Activated T-helper 2 cell treated with anti-CD3 and anti-CD28 coated beads, Interferon-gamma antibody, Interleukin-2, Interleukin-4, amounts not matched to agents 10 μg/mL and 5 μg/mL and 100 μg/mL, durations not matched to agents 14 hours and 24 hours and 36 hours (primary cell): ENCODE data around the gene RNF187. TPM values are rescaled to one million over a fixed set of nuclear protein-coding genes. Genes with fewer than 3 reads are reported as not detected.

Experiments
- DNase-seq: peaks from one replicate; pipeline ENCODE4 v3.0.0; 2021; ENCODE audit warnings: low spot score
- H3K27ac Mint-ChIP-seq: one replicate; pipeline ENCODE4 v1.8.0; 2021; ENCODE audit warnings: mixed read lengths
- H3K27me3 Mint-ChIP-seq: one replicate; pipeline ENCODE4 v1.8.0; 2021; ENCODE audit warnings: low read depth, mixed read lengths
- H3K36me3 Mint-ChIP-seq: one replicate; pipeline ENCODE4 v1.8.0; 2021; ENCODE audit warnings: low read depth, mixed read lengths
- H3K4me1 Mint-ChIP-seq: one replicate; pipeline ENCODE4 v1.8.0; 2021; ENCODE audit warnings: low read depth, mixed read lengths
- H3K4me3 Mint-ChIP-seq: one replicate; pipeline ENCODE4 v1.8.0; 2021; ENCODE audit warnings: low read depth, mild to moderate bottlenecking, moderate library complexity, mixed read lengths
- H3K9me3 Mint-ChIP-seq: one replicate; pipeline ENCODE4 v1.8.0; 2021; ENCODE audit warnings: mixed read lengths
- intact Hi-C: fragments of 100-400 bp; cut with micrococcal nuclease; formaldehyde crosslinking; loops from one replicate; pipeline ENCODE4 v1.15.1; 2023
- total RNA-seq: library from RNA; stranded (reverse); gene quantifications from 2 replicates; pipeline ENCODE4 v1.2.3, GENCODE V29; 2022

Gene RNF187
- total RNA-seq, 1 donor from 2014 or later: 146 TPM

DNA sequence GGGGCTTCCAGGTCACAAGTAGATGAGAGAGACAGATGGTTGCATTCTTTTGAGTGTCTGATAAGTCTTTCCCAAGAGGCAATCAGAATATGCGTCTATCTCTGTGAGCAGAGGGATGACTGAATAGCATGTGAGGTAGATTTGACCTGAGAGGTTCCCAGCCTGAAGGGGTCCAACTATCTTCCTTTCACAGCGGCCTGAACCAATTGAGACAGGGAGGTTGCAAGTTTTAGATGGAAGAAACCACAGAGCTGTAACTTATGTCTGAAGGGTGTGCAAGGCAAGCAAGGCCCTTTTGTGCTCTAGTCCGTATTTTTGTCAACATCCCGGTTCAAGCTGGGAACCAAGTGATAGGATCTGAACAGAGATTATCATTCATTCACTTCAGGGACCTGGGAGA is 9.9 kb upstream of the RNF187 start:
- H3K9me3 Mint-ChIP-seq: no peaks in the 10 kb centered on the region
- no peak overlapping the region for H3K4me3 Mint-ChIP-seq

DNA sequence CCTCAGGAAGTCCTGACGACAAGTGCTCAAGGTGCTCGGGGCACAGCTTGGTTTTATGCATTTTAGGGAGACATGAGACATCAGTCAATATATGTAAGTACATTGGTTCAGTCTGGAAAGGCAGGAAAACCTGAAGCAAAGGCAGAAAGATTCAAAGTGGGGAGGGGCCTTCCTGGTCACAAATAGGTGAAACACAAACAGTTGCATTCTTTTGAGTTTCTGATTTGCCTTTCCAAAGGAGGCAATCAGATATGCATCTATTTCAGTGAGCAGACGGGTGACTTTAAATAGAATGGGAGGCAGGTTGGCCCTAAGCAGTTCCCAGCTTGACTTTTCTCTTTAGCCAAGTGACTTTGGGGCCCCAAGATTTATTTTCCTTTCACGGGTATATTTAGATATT is 8.9 kb upstream of the RNF187 start:
- intact Hi-C loops: no loop called here
- H3K4me1 Mint-ChIP-seq: peaks cover 53% of the 10 kb centered on the region
- H3K27me3 Mint-ChIP-seq: no peaks in the 10 kb centered on the region
- H3K27ac Mint-ChIP-seq: peak overlapping the region; percentile 43
- H3K36me3 Mint-ChIP-seq: peaks cover 3% of the 10 kb centered on the region
- no peaks in the 10 kb centered on the region for H3K9me3 Mint-ChIP-seq
- H3K4me3 Mint-ChIP-seq: no peak overlapping the region
- DNase-seq: no peak

More for the DNA sequence above, 9.9 kb upstream of the RNF187 start:
- no peak overlapping the region for H3K27ac Mint-ChIP-seq
- no peak for DNase-seq
- H3K36me3 Mint-ChIP-seq: peaks cover 3% of the 10 kb centered on the region
- no peaks in the 10 kb centered on the region for H3K27me3 Mint-ChIP-seq
- intact Hi-C loops: no loop called here
- peaks cover 57% of the 10 kb centered on the region for H3K4me1 Mint-ChIP-seq

DNA sequence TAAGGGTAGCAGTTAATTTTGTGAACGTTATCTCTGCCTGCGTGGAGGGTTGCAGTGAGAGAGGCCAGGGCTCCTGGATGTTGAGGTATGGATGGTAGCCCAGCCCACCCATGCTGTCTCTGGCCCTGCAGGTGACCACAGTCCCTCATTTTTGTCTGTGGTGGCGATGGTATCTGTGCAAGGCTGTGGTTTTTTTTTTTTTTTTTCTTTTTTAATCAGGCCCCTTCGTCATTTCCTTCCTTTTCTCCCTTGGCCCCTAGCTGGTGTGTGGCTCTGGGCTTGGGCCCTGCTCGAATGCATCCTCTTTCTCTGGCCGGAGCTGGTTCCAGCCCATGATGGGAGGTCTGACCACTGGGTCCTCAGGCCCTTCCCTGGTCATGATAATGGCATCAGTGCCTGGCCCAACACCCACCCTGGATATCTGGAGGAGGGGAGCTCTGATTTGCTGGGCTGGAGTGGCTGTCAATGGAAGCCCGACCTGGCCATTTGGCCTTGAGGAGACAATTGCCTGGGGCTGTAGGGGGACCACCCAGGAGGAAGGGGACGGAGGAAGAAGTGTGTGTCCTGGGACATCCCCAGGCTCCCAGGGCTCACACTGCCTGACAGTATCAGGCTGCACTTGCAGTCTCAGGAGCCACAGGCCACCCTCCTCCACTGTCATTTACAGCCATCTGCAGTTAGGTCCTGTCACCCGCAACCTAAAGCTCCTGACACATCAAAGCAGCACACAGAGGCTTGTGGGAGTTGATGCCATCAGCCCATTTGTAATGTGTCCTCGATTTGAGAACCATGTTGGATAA is 8.1 kb upstream of the RNF187 start:
- Mint-ChIP-seq H3K27me3 (no peaks in the 10 kb centered on the region), H3K4me3 (peak overlapping the region; percentile 59), H3K27ac (peak overlapping the region; percentile 82), H3K9me3 (no peaks in the 10 kb centered on the region), H3K4me1 (peaks cover 47% of the 10 kb centered on the region), H3K36me3 (no peaks in the 10 kb centered on the region)
- DNase-seq: no peak
- intact Hi-C loops: no loop called here

DNA sequence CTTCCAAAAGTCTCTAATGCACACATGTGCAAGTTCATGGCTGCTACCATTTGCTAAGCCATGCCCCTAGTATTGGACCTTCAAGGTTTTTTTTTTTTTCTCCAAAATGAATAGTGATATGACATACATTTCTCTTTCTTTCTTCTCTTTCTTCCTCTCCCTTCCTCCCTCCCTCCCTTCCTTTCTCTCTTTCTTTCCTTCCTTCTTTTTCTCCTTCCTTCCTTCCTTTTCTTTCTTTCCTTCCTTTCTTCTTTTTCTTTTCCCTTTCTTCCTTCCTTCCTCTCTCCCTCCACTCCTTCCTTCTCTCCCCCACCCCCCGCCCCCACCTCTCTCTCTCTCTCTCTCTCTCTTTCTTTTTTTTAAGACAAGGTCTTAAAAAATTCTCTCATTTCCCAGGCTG is 3.4 kb upstream of the RNF187 start:
- no peaks in the 10 kb centered on the region for H3K9me3 Mint-ChIP-seq
- H3K36me3 Mint-ChIP-seq: peaks cover 2% of the 10 kb centered on the region
- H3K4me3 Mint-ChIP-seq: no peak overlapping the region
- no peak overlapping the region for H3K27ac Mint-ChIP-seq
- peaks cover 39% of the 10 kb centered on the region for H3K4me1 Mint-ChIP-seq
- DNase-seq: no peak
- intact Hi-C loops: no loop called here
- no peaks in the 10 kb centered on the region for H3K27me3 Mint-ChIP-seq

DNA sequence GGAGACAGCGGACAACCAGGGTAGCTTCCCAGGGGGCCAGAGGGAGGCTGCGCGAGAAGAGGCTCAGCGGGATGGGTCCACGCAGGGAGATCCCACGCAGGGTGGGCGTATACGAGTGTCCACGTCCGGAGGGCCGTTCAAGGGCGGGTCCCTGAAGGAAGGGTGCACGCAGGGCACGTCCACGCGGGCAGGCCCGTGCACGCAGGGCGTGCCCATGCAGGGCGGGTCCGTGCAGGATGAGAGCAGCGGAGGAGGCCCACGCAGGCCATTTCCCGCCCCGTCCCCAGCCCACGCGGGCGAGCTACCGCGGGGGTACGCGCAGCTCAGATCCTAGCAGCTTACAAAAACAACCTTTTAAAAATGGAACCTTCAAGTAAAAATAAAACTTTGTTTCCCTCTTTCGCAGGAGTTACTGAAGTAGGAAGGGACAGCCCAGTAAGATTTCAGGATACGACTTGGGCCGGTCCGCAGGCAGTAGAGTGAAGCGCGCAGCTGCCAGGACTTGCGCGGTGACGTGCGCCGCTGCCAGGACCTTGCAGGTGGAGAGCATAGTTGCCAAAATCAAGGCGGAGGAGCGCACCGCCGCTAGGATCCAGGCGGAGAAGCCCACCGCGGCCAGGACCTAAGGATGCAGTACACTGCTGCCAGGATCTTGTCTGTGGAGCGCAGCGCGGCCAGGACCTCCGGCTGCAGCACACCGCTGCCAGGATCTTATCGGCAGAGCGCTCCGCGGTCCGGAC is 416 bp upstream of the RNF187 start:
- Mint-ChIP-seq H3K36me3 (peaks cover 31% of the 10 kb centered on the region), H3K4me3 (peak overlapping the region; percentile 97), H3K4me1 (peaks cover 35% of the 10 kb centered on the region), H3K27me3 (no peaks in the 10 kb centered on the region), H3K9me3 (no peaks in the 10 kb centered on the region), H3K27ac (peak overlapping the region; percentile 100)
- intact Hi-C loops: loop anchor here (1.0 to 2.0 kb wide), 2 partner anchors 22 to 70 kb away; partner anchors contain the start of gene TRIM17
- DNase-seq: peak; percentile 83

DNA sequence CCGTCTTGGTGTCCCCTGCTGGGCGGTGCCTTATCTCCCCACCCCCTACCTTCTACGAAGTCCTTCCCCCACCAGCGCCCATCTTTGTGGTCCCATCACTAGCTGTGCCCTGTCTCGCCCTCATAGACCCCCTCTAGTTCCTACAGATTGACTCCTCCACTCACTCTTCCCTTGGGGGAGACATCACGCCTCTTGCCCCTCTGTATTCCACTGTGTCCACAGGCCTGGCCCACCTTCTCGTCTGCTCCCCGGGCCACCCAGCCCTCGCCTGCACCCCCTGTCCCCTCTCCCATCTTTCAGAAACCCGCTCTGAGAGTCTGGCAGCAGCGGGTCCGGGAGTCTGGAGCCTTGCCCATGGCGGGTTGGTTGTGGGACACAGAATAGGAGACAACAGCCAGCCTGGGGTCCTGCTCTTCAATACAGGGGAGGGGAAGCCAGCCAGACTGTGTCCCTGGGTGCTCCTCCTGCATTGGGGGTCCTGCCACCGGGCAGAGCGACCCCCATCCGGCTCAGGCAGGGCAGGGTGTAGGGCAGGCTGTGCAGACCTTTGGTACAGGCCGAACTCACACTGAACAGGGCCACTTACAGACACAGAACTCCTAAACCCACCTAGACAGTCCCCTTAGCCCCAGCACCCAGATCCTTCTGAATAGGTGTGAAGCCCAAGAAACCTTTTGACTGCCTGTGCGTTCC is 1.1 kb downstream of the RNF187 start:
- H3K9me3 Mint-ChIP-seq: no peaks in the 10 kb centered on the region
- H3K4me1 Mint-ChIP-seq: peaks cover 25% of the 10 kb centered on the region
- H3K4me3 Mint-ChIP-seq: peak overlapping the region; percentile 92
- H3K27ac Mint-ChIP-seq: peak overlapping the region; percentile 93
- peaks cover 41% of the 10 kb centered on the region for H3K36me3 Mint-ChIP-seq
- no peaks in the 10 kb centered on the region for H3K27me3 Mint-ChIP-seq
- intact Hi-C loops: loop anchor here (1.0 kb wide), 1 partner anchor 13 kb away; no protein-coding TSS in a partner anchor
- DNase-seq: no peak

DNA sequence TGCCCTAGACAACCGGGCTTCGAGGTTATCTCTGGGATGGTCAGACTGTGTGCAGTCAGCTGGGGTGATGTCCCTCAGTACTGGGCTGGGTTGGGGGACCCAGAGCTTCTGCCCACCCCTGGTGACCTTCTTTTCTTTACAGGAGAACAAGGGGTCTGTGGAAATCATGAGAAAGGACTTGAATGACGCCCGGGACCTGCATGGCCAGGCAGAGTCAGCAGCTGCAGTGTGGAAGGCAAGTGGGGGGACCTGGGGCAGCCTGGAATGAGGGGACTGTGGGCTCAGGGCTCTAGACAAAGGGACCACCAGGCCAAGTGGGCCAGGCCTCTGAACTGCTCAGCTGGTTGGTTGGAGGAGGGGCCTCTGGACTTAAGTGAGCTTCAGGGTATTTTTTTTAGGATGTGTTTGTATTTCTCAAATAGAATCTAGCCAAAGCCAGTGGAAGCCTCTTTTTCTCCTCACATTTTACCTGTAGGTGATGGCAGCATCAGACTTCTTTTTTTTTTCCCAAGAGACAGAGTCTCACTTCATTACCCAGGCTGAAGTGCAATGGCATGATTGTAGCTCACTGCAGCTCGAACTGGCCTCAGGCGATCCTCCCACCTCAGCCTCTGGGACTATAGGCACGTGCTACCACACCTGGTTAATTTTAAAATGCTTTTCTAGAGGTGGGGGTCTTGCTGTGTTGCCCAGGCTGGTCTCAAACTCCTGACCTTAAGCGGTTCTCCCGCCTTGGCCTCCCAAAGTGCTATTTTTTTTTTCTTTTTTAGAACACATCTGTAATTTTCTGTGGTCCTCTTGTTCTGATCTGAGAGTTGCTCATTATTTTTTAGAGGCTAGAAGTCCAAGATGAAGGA is 1.9 kb downstream of the RNF187 start:
- Mint-ChIP-seq H3K27ac (peak overlapping the region; percentile 93), H3K4me3 (peak overlapping the region; percentile 92), H3K9me3 (no peaks in the 10 kb centered on the region), H3K4me1 (peaks cover 27% of the 10 kb centered on the region), H3K27me3 (no peaks in the 10 kb centered on the region), H3K36me3 (peaks cover 46% of the 10 kb centered on the region)
- DNase-seq: no peak
- intact Hi-C loops: loop anchor here (1.0 kb wide), 1 partner anchor 12 kb away; no protein-coding TSS in a partner anchor

DNA sequence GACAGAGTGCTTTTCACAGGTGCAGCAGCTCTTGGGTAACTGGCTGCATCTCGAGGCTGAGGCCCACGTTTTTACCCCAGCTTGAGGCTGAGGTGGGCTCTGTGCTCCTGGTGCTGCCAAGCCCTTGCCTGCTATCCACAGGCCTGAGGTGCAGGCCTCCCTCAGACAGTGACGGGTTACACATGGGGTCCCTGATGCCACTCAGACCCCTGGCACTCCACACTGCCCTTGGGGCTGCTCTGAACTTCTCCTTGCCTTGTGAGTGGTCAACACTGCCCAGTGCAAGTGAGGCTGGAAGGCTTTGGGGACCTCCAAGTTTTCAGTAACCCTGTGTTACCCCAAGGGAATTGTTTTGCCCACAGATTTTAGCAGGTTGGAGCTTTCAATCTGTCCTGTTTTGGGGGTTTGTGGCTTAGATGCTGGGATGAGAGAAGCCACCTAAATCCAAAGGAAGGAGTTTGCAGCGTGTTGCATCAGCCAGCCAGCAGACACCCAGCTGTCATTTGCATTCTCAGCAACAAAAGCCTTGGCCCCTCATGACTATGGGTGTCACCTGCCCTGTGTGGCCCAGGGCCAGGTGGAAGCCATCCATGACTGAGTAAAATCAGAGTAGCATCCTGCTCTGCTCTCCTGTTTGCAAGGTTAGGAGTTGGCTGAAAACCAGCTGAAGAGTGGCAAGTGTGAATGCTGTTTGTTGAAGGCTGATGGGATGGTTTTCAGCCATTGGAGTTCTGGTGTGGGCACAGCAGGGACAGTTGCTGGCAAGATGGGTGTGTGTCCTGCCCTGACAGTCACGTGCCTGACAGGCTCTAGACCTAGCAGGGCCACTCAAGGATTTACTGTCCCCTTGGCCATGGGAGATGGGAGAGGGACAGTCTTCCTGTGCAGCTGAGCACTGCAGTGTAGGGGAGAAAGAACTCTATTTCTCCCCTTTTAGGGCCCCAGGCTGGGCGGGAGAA is 3.2 kb downstream of the RNF187 start:
- no peak for DNase-seq
- H3K4me1 Mint-ChIP-seq: peaks cover 28% of the 10 kb centered on the region
- no peaks in the 10 kb centered on the region for H3K9me3 Mint-ChIP-seq
- intact Hi-C loops: no loop called here
- peaks cover 60% of the 10 kb centered on the region for H3K36me3 Mint-ChIP-seq
- peak overlapping the region; percentile 92 for H3K4me3 Mint-ChIP-seq
- H3K27ac Mint-ChIP-seq: peak overlapping the region; percentile 33
- H3K27me3 Mint-ChIP-seq: no peaks in the 10 kb centered on the region

DNA sequence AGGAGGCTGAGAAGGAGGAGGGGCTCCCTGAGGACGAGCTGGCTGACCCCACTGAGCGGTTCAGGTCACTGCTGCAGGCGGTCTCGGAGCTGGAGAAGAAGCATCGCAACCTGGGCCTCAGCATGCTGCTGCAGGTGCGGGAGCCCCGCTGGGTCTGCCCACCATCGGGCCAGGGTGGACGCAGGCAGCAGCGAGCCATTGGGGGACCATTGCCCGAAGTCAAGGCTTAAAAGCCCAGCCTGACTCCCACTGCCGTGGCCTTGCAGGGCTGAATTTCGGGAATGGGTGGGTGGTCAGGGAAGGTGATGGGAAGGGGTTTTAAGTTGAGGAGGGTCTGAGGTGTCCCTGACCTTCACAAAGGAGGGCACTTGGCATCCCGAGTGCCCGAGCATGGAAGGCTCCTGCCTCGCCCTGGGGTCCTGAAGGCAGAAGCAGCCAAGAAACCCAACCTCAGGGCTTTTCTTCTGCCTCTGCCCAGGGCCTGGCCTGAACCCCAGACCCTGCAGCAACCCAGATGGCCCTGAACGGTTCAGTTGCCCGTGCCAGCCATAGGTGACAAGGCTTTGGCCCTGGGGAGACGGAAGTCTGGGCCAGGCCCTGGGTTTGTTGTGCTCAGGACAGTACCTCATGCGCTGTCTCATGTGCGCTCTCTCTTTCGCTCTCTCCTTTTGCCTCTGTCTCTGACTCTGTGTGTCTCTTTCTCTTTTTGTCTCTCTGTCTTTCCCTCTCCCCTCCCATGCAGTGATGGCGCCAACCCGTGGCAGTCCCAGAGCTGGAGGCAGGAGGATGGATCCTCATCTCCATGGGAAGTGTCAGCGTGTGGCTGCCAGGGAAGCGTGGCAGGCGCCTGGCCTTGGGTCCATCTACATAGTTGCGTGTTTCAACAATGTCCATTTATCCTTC is 6.2 kb downstream of the RNF187 start:
- peaks cover 88% of the 10 kb centered on the region for H3K36me3 Mint-ChIP-seq
- intact Hi-C loops: no loop called here

DNA sequence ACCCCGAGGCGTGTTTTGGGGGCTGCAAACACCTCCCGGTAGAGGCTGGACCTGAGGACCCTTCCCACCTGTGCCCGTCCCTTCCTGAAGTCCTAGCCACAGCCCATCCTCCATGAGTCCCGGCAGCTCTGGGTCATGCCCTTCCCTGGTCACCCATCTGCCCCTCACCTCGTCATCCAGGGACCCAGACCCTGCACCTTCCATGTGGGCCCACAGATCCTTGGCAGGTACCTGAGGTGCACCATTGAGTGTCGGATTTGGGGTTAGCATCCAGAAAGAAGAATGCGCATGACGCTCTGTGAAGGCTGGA is 6.8 kb downstream of the RNF187 start:
- Mint-ChIP-seq H3K27me3 (no peaks in the 10 kb centered on the region), H3K9me3 (no peaks in the 10 kb centered on the region), H3K4me3 (no peak overlapping the region), H3K36me3 (peaks cover 88% of the 10 kb centered on the region), H3K27ac (no peak overlapping the region), H3K4me1 (peaks cover 40% of the 10 kb centered on the region)
- DNase-seq: no peak
- intact Hi-C loops: no loop called here

More for the DNA sequence above, 6.2 kb downstream of the RNF187 start:
- no peaks in the 10 kb centered on the region for H3K9me3 Mint-ChIP-seq
- no peaks in the 10 kb centered on the region for H3K27me3 Mint-ChIP-seq
- no peak overlapping the region for H3K4me3 Mint-ChIP-seq
- no peak overlapping the region for H3K27ac Mint-ChIP-seq
- no peak for DNase-seq
- H3K4me1 Mint-ChIP-seq: peaks cover 45% of the 10 kb centered on the region

DNA sequence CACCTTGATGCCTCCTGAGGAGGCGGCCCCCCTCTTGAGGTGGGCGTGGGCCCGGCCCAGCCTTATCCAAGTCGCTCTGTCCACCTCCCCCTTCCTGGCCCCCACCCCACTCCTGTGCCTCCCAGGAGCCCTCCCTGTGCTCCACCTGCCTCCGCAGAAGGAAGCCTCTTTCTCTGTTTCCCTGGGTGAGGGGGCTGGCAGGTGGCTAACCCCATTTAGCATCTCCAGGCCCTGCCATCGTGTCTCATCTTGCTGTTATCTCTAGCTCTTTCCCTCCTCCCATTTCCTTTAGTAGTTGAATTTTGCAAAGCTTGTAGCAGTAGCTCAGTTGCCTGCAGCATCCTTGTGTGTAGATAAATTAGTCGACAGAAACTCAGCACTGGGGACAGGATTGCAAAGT is 7.2 kb downstream of the RNF187 start:
- Mint-ChIP-seq H3K36me3 (peaks cover 88% of the 10 kb centered on the region), H3K27me3 (no peaks in the 10 kb centered on the region), H3K4me3 (no peak overlapping the region), H3K9me3 (no peaks in the 10 kb centered on the region), H3K4me1 (peaks cover 38% of the 10 kb centered on the region), H3K27ac (no peak overlapping the region)
- DNase-seq: no peak
- intact Hi-C loops: no loop called here
